Inflammatory macrophage treated with lipopolysaccharide for 1 hour (primary cell): ENCODE measurements around the gene CSAG1.
"Not testable (repeated sequence)": the region's sequence is repeated elsewhere in the genome, so short reads cannot be mapped to it uniquely, and the experiment has no call there.

Source experiments
- DNase-seq, 2 donors: peaks; one replicate each; pipeline ENCODE4 v3.0.0-alpha.2; 2020 to 2022

Gene CSAG1

DNA sequence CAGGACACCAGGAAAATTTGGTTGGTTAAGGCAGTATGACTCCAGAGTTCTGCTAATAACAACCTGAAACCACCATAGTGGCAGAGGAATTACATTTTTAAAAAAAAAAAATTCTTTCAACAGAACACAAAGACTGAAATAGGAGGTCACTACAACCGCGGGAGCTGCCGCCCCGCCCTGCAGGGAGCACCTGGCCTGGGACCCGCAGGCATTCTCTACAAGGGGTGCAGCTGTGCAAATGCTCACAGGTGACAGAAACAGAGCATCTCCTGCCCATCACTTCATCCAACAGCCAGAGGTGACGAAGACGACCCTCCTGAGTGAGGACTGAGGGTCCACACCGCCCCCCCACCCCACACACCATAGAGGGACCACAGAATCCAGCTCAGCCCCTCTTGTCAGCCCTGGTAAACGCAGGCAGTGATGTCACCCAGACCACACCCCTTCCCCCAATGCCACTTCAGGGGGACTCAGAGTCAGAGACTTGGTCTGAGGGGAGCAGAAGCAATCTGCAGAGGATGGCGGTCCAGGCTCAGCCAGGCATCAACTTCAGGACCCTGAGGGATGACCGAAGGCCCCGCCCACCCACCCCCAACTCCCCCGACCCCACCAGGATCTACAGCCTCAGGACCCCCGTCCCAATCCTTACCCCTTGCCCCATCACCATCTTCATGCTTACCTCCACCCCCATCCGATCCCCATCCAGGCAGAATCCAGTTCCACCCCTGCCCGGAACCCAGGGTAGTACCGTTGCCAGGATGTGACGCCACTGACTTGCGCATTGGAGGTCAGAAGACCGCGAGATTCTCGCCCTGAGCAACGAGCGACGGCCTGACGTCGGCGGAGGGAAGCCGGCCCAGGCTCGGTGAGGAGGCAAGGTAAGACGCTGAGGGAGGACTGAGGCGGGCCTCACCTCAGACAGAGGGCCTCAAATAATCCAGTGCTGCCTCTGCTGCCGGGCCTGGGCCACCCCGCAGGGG is 35.3 kb downstream of the CSAG1 start, which contains the start of gene MAGEA3:
TSS of gene MAGEA3 (plus strand) at position 843 of the 980 bp plus-strand sequence. CDS start 2,039 bp downstream, outside the sequence.
- DNase-seq: not testable (repeated sequence)

DNA sequence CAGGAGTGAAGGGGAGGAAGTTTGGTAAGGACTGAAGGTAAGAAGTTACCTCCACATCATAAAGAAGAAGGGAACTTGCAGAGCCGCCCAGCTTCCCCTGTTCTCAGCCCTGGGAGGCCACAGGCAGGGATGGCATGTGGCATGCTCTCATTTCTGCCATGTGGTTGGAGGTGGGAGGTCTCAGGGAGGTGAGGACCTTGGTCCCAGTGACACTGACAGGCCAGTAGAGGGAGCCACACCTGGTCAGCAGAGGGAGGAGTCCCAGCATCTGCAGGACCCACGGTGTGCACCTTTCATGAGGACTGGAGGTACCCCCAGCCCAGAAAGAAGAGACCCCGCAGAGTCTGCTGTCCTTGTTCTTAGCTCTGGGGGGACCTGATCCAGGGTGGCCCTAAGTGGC is 52.5 kb downstream of the CSAG1 start:
- DNase-seq: not testable (repeated sequence)
